Measurements from ENCODE around the gene PPFIA3.
"Not testable (repeated sequence)": the region's sequence is repeated elsewhere in the genome, so short reads cannot be mapped to it uniquely, and the experiment has no call there.

Gene PPFIA3

DNA sequence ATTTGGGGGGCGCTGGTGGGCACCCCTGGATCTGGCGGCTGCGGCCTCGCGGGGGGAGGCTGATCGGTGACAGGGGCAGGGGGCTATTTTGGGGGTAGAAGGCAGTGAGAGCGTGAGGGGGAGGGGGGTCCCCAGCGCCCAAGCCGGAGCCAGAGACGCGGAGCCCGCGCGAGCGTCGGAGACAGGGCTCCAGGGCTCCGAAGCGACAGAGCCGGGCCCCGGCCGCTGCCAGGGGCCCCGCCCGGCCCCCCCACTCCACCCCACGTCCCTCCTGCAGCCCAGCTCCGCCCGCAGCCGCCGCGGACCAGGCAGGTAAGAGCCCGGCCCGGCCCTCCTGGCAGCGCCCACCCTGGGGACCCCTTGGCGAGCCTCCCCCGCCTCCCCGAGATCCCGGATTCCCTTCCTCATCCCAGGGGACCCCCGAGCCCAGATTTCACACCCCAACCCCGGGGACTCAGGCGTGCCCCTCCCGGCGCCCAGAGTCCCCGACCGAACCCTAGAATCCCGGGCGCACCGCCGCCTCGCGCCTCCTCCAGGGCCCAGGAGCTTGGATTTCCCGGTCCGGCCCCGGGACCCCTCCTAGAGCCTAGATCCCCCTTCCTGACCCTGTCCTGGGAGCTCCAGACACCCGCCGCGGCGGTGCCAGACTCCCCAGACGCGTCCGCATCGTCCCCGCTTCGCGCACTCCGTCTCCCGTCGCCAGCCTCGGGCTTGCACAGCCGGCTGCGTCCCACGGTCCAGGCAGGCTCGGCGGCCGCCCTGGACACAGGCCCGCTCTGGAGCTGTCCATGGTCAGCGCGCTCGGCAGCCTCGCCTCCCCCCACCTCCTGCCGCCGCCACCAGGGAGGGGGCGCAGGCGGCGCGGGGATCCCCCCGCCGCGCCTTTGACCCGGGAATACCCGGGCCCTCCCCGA is at the start of gene PPFIA3:
PPFIA3 (plus strand) TSS at position 134 of the 914 bp plus-strand sequence. CDS start 8,330 bp downstream, outside the sequence.
- DNase-seq (ENCODE audit: low read depth), result no peak

- no peak for DNase-seq (ENCODE audit: low read depth)
Measured at GRCh38 chr19:49070416-49070815, 48.9 kb upstream of the PPFIA3 start.

DNA sequence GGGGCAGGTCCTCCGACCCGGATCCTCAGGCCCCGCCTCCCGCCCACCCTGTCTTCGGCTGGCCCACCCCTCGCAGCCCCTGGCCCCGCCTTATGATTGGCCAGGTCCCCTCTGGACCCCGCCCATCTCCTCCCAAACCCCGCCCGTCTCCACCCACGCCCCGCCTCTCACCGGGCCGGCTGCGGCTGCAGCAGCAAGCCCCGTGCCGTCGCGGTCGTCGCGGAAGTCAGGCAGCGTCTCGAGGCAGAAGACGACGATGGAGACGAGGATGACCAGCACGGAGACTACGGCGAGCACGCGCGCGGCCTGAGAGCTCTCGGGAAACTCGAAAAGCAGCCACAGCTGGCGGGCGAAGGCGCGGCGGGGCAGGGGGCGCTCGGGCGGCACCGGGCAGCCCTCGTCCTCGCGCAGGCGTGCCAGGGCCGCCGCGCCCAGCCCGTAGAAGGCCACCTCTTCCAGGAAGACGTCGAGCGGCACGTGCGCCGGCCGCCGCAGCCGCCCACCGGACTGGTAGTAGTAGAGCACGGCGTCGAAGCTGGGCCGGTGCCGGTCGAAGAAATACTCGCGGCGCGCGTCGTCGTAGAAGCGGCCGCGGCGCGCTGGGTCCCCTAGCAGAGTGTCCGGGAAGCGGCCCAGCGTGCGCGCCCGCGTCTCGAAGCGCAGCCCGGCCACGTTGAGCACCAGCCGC is 47.3 kb upstream of the PPFIA3 start:
- DNase-seq (ENCODE audit: low read depth), result no peak

DNA sequence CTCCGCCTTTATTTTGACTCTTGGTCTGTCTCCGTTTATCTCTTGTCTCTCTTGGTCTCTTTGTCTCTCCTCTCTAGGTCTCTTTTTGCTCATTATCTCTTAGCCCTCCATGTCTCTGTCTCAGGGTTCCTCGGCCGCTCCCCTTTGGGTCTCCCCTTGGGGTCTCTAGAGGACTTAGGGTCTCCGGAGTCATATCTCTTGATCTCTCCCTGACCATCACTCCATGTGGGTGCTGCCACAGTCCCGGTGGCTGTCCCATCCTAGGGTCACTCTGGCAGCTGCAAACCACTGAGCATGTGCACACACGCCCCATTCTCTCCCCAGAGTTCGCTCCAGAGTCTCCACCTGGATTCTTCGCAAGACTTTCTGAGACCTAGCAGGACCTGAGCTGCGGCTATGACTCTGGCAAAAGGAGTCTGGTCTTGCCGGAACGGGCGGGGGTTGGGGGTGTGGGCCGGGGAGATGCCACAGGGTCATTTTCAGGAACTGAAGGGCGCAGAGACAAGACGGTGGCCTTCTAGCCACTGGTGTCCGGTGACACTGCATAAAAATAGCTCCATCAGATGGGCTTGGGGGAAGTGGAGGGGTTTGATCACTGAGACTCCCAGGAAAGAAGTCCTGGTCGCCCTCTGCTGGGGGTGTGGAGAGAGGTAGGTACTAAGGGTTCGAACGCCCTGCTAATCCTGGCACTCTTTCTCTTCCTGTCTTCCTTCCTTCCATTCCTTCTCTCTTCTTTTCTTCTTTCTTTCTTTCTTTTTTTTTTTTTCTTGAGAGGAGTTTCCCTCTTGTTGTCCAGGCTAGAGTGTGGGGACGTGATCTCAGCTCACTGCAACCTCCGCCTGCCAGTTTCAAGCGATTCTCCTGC is 45.6 kb upstream of the PPFIA3 start:
- no peak for DNase-seq (ENCODE audit: low read depth)

DNA sequence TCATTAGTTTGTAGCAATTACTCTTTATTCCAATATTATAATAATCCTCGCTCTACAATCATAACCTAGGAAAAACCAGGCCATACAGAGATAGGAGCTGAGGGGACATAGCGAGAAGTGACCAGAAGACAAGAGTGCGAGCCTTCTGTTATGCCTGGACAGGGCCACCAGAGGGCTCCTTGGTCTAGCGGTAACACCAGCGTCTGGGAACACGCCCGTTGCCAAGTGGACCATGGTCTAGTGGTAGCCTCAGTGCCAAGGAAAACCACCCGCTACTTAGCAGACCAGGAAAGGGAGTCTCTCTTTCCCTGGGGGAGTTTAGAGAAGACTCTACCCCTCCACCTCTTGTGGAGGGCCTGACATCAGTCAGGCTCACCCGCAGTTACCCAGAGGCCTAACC is 44.5 kb upstream of the PPFIA3 start:
- not testable (repeated sequence) for DNase-seq (ENCODE audit: low read depth)

GRCh38 chr19:49080392-49080791 is 39.0 kb upstream of the PPFIA3 start:
- no peak for DNase-seq (ENCODE audit: low read depth)

DNA sequence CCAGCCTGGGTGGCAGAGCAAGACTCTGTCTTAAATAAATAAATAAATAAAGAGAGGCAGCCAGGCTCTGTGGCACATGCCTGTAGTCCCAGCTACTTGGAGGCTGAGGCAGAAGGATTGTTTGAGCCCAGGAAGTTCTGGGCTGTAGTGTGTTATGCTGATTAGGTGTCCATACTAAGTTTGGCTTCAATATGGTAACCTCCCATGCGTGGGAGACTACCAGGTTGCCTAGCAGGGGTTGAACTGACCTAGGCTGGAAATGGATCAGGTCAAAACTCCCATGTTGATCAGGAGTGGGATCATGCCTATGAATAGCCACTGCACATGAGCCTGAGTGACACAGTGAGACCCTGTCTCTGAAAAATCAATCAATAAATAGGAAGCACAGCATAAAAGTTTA is 38.1 kb upstream of the PPFIA3 start:
- no peak for DNase-seq (ENCODE audit: low read depth)

GRCh38 chr19:49084206-49085019 is 34.9 kb upstream of the PPFIA3 start:
- DNase-seq (ENCODE audit: low read depth), result no peak

GRCh38 chr19:49085020-49085867 is 34.1 kb upstream of the PPFIA3 start, which contains the start of gene SNRNP70:
TSS of gene SNRNP70 (plus strand) at chr19:49085451. CDS start at chr19:49086415, 964 bp downstream.
- peak; percentile 99 for DNase-seq (ENCODE audit: low read depth)

- DNase-seq (ENCODE audit: low read depth), result no peak
Measured at GRCh38 chr19:49085868-49086232, 33.5 kb upstream of the PPFIA3 start.

GRCh38 chr19:49086296-49086695 is 33.0 kb upstream of the PPFIA3 start:
- no peak for DNase-seq (ENCODE audit: low read depth)

- no peak for DNase-seq (ENCODE audit: low read depth)
Measured at GRCh38 chr19:49091391-49092038, 27.8 kb upstream of the PPFIA3 start.

GRCh38 chr19:49092686-49093085 is 26.7 kb upstream of the PPFIA3 start:
- DNase-seq (ENCODE audit: low read depth), result no peak

- DNase-seq (ENCODE audit: low read depth), result no peak
Measured at GRCh38 chr19:49094505-49095482, 24.6 kb upstream of the PPFIA3 start.

- peak; percentile 51 for DNase-seq (ENCODE audit: low read depth)
Measured at GRCh38 chr19:49097453-49098288, 21.7 kb upstream of the PPFIA3 start.

DNA sequence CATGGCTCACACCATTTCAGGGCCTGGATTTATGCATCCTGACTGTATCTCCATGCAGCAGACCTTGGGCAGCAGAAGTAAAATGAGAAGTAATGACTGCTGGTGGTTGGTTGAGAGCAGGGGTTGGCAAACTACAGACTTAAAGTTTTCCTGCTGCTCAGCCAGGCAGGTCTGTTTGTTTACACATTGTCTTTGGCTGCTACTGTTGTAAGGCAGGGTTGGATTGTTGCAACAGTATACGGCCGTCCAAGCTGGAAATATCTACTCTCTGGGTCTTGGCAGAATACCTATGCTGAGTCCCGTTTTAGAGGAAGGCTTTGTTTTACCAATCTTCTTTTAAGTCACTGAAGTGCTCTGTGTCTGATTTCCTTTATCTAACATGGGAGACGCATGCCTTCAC is 20.5 kb upstream of the PPFIA3 start:
- no peak for DNase-seq (ENCODE audit: low read depth)

- DNase-seq (ENCODE audit: low read depth), result no peak
Measured at GRCh38 chr19:49101160-49101559, 18.2 kb upstream of the PPFIA3 start.

DNA sequence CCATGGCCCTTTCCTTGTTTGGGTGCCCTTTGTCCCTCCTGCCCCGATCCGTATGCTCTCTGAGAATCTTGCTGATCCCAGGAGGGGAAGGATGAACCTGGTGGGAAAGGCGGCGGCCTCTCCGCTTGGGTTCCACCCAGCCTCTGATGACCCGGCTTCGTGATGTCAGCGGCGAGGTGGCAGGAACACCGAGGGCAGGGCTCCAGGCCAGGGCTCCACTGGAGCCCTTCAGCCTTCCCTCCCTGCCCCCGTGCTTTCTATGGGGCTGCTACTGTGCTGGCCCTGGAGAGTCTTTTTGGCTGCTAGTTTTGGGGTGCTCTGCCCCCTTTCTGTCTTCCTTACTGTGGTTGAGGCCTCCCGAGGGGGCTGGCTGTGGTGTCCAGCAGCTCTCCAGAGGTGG is 17.0 kb upstream of the PPFIA3 start:
- no peak for DNase-seq (ENCODE audit: low read depth)
